GM12873 (cell line): Measurements from ENCODE around the gene PAPSS1.

Experiments used
- TF ChIP-seq, protein P1 (sequence below): IDR thresholded peaks from 2 replicates; pipeline ENCODE4 v1.5.1; 2012; ENCODE audit warnings: low read depth, mild to moderate bottlenecking, moderate library complexity, low read length, control low read depth; ENCODE audit not compliant: insufficient read depth; ENCODE audit errors: missing control alignments

The PAPSS1 gene

DNA sequence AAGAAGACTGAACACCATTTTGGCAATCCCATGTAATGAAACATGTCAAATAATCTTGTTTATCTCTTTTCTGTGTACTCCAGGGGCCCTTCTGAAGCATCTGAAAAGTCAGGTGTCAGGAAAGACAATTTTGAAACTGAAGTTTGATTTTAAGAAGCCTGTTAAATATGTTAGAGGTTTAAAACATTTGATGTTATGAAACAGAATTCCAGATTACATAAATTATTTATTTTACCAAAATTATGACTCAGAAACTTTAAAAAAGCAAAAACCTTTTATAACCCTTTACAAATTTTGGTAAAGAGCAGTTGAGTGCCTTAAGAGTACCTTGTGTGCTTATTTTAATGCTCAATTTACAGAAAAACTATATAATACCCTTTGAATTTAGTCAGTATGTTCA is 130.8 kb downstream of the PAPSS1 start:
- TF ChIP-seq, protein P1, sequence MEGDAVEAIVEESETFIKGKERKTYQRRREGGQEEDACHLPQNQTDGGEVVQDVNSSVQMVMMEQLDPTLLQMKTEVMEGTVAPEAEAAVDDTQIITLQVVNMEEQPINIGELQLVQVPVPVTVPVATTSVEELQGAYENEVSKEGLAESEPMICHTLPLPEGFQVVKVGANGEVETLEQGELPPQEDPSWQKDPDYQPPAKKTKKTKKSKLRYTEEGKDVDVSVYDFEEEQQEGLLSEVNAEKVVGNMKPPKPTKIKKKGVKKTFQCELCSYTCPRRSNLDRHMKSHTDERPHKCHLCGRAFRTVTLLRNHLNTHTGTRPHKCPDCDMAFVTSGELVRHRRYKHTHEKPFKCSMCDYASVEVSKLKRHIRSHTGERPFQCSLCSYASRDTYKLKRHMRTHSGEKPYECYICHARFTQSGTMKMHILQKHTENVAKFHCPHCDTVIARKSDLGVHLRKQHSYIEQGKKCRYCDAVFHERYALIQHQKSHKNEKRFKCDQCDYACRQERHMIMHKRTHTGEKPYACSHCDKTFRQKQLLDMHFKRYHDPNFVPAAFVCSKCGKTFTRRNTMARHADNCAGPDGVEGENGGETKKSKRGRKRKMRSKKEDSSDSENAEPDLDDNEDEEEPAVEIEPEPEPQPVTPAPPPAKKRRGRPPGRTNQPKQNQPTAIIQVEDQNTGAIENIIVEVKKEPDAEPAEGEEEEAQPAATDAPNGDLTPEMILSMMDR = no peak

DNA sequence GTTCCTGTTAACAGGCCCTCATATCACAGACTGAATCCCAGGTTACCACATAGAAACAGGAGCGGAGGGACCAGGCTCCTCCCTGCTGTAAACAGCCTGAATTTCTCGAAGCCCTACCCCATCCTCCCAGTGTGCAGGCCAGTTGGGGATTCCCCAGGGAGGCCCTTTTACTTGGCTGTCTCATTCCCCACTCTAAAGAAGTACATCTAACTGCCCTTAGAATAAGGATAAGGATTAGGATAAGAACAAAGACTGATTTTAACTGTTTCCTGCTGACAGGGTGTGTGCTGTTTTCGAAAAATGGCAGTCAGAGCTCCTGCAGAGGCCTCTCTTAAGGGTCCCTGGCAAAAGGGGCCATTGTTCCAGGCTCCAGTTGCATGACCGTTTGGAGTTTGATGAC is 133.7 kb downstream of the PAPSS1 start:
- TF ChIP-seq, protein P1 = no peak

DNA sequence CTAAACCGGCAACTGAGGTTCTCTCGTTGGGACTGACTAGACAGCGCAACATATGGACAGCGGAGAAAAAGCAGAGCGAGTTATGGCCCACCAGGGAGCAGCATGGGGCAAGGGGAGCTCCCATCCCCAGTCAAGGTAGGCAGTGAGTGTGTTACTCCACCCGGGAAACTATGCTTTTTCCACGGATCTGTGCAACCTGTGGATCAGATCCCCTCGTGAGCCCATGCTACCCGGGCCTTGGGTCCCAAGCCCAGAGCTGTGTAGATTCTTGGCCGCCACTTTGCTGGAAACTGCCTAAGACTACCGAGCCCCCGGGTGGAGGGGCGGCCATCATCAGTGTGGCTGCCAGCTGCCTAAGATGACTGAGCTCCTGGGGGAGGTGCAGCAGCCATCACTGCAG is 140.9 kb downstream of the PAPSS1 start:
- TF ChIP-seq, protein P1 = no peak

DNA sequence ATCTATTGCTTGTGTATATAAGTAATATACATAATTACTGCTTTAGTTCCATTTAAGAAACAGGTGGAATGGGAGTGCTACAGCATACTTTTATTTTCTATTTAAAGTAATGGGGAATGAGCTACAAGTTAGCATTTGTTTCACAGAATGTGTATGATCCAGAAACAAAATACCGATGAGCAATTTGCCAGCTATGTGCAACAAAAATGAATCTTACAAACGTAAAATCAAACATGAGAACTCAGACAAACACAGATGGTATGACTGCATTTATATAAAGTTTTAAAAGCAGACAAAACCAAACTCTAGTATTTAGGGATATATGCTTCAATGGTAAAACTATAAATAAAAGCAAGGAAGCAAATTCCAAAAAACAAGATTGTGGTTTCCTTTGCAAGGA is 141.7 kb downstream of the PAPSS1 start:
- TF ChIP-seq, protein P1 = no peak

DNA sequence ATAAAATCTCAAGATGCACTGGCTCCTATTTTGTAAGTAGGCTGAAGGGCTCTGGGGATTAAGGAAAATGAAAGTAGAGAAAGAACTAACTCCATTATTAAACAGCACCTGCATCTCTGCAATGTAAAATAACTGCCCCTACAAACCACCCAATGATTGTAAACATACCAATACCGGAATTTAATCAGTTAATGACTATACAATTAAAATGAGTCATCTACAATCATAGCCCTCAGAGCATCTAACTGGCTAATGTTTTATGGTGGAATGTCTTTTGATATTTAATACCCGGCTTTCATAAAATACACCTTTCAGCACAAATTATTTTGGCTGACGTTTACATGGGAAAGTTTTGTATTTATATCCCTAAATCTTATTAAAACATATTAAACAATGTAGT is 142.3 kb downstream of the PAPSS1 start:
- TF ChIP-seq, protein P1 = no peak

DNA sequence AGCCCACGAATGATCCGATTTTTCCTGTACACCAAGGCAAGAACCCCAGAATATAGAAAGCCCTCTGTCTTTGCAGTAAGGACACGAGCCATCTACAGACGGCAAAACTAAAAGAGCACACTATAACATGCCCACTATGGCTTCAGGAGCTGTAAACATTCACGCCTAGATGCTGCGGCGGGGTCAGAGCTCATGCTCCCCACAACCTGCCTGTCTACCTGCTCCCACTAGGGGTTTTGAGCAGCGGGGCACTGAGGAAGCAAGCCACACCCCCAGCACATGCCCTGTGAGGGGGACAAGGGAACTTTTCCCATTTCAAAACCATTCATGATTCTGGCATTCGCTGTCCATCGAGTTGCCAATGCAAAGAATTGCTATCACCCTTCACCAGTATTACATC is 144.8 kb downstream of the PAPSS1 start:
- TF ChIP-seq, protein P1 = no peak

DNA sequence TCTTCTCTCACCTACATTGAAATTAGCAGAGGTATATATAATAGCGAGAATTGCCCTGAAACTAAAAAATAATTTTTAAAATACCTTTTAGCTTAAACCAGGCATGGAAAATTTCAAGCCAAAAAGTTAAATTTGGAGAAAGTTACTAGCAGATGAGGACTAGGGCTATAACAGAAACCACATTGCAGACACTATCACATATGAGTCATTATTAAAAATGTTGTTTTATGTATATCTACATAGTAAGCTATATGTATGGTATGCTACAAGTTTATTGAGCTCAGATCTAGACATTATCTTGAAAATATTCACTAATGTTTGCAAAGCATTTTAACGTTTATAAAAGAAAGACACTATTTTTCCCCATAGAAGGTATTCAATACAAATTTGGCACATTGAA is 147.8 kb downstream of the PAPSS1 start:
- TF ChIP-seq, protein P1 = no peak
